Measurements from ENCODE around the gene ST3GAL2. TPM values are rescaled to one million over a fixed set of nuclear protein-coding genes. Genes with fewer than 3 reads are reported as not detected.
A peak's percentile ranks its signal among the peaks of the same experiment; 100 is the strongest.
"Not testable (repeated sequence)": the region's sequence is repeated elsewhere in the genome, so short reads cannot be mapped to it uniquely, and the experiment has no call there.

The ST3GAL2 gene
- total RNA-seq, 2 donors from 2014 or later: 13.9 to 18.2 TPM

DNA sequence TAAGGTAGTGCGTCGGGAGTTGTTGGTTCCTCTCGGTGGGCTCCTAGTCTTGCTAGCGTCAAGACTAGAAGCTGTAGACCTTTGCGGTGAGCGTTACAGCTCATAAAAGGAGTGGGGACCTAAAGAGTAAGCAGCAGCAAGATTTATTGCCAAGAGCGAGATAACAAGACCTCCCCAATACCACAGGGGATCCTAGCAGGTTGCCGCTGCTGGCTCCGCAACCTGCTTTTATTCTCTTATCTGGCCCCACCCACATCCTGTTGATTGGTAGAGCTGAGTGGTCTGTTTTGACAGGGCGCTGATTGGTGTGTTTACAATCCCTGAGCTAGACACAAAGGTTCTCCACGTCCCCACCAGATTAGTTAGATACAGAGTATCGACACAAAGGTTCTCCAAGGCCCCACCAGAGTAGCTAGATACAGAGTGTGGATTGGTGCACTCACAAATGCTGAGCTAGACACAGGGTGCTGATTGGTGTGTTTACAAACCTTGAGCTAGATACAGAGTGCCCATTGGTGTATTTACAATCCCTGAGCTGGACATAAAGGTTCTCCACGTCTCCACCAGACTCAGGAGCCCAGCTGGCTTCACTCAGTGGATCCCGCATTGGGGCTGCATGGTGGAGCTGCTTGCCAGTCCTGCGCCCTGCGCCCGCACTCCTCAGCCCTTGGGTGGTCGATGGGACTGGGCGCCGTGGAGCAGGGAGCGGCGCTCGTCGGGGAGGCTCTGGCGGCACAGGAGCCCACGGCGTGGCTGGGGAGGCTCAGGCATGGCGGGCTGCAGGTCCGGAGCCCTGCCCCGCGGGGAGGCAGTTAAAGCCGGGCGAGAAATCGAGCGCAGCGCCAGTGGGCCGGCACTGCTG is 11.5 kb upstream of the ST3GAL2 start:
- DNase-seq (ENCODE audit: low spot score in 2 of 2); H3K27ac Mint-ChIP-seq; H3K9me3 Mint-ChIP-seq; ATAC-seq; H3K36me3 Mint-ChIP-seq: not testable (repeated sequence)

DNA sequence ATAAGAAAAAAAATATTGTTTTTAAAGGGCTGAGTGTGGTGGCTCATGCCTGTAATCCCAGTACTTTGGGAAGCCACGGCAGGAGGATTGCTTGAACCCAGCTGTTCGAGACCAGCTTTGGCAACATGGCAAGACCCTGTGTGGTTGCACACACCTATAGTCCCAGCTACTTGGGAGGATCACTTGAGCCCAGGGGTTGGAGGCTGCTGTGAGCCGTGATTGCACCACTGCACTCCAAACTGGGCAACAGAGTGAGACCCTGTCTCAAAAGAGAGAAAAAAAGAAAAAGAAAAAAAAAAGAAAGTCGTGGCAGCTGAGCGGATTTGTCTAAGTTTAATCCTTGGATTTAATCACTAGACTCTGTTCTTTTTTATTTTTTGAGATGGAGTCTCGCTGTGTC is 9.2 kb upstream of the ST3GAL2 start:
- no peak for ATAC-seq
- no peak for DNase-seq (ENCODE audit: low spot score in 2 of 2)
- Mint-ChIP-seq H3K9me3 (no peaks in the 10 kb centered on the region), H3K27ac (no peak overlapping the region), H3K36me3 (no peaks in the 10 kb centered on the region)

GRCh38 chr16:70444249-70445063 is 5.6 kb upstream of the ST3GAL2 start:
- H3K27ac Mint-ChIP-seq: no peak overlapping the region
- no peak for DNase-seq (ENCODE audit: low spot score in 2 of 2)
- H3K9me3 Mint-ChIP-seq: no peaks in the 10 kb centered on the region
- H3K36me3 Mint-ChIP-seq: no peaks in the 10 kb centered on the region
- ATAC-seq: no peak

DNA sequence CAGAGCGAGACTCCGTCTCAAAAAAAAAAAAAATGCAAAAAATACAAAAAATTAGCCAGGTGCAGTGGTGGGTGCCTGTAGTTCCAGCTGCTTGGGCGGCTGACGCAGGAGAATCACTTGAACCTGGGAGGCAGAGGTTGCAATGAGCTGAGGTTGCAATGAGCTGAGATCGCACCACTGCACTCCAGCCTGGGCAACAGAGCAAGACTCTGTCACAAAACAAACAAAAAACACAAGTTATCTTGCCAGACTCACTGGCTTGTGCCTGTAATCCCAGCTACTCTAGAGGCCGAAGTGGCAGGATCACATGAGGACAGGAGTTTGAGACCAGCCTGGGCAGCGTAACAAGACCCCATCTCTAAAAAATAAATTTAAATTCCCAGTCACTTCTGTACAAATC is 3.4 kb upstream of the ST3GAL2 start:
- DNase-seq (ENCODE audit: low spot score in 2 of 2) (no peak), ATAC-seq (no peak)
- H3K27ac Mint-ChIP-seq: no peak overlapping the region
- H3K9me3 Mint-ChIP-seq: no peaks in the 10 kb centered on the region
- H3K36me3 Mint-ChIP-seq: peaks cover 9% of the 10 kb centered on the region in 2 donors

- H3K9me3 Mint-ChIP-seq: no peaks in the 10 kb centered on the region
- ATAC-seq (no peak), DNase-seq (ENCODE audit: low spot score in 2 of 2) (no peak)
- H3K36me3 Mint-ChIP-seq: peaks cover 9% of the 10 kb centered on the region in 2 donors
- H3K27ac Mint-ChIP-seq: no peak overlapping the region
These were observed 2.6 kb upstream of the ST3GAL2 start for GRCh38 chr16:70441406-70441990.

DNA sequence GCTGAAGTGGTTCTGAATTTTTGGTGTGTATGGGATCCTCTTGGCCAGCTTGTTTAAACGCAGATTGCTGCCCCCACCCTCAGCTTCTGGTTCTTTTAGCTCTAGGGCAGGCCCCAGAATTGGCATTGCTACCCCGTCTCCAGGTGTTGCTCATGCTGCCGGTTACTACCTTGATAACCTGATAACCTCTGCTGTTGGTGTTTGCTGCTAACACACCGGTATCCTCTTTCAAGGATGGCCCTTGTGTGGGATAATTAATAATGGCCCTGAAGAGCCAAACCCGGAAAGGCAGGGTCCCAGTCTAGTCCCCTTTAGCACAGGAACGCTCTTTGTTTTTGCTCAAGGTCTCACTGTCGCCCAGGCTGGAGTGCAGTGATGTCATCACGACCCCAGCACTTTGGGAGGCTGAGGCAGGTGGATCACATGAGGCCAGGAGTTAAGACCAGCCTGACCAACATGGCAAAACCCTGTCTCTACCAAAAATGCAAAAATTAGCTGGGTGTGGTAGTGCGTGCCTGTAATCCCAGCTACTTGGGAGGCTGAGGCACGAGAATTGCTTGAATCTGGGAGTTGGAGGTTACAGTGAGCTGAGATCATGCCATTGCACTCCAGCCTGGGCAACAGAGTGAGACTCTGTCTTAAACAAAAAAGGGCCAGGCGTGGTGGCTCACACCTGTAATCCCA is 1.3 kb upstream of the ST3GAL2 start:
- Mint-ChIP-seq H3K27ac (no peak overlapping the region), H3K9me3 (no peaks in the 10 kb centered on the region), H3K36me3 (peaks cover 9% of the 10 kb centered on the region in 2 donors)
- no peak for ATAC-seq
- DNase-seq (ENCODE audit: low spot score in 2 of 2): no peak

DNA sequence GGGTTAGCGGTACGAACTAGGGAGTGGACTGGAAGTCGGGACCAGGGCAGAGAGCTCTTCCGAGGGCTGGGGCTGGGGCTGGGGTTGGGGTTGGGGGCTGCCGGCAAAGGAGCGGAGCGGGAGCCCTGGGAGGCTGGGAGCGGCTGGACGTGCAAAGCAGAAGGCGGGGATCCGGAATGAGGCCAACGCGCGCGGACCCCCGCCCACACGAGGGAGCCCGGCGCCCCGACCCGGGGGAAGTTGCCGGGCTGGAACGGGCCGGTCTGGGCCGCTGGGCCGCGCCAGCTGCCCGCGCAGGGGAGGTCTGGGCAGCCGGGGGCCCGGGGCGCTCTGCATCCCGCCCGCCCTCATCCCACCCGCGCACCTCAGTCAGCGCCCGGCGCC is 323 bp downstream of the ST3GAL2 start:
- H3K9me3 Mint-ChIP-seq: no peaks in the 10 kb centered on the region
- H3K27ac Mint-ChIP-seq: peak overlapping the region; percentile 80 to 95
- DNase-seq (ENCODE audit: low spot score in 2 of 2): no peak
- ATAC-seq: peak; percentile 1 to 5
- peaks cover 9% of the 10 kb centered on the region in 2 donors for H3K36me3 Mint-ChIP-seq

GRCh38 chr16:70437582-70438557 is 1.0 kb downstream of the ST3GAL2 start:
- Mint-ChIP-seq H3K36me3 (peaks cover 9% of the 10 kb centered on the region in 2 donors), H3K9me3 (no peaks in the 10 kb centered on the region), H3K27ac (peak overlapping the region; percentile 80 to 95)
- peak in 1 of 2 donors; percentile 23 for ATAC-seq
- DNase-seq (ENCODE audit: low spot score in 2 of 2): peak in 1 of 2 donors; percentile 13

DNA sequence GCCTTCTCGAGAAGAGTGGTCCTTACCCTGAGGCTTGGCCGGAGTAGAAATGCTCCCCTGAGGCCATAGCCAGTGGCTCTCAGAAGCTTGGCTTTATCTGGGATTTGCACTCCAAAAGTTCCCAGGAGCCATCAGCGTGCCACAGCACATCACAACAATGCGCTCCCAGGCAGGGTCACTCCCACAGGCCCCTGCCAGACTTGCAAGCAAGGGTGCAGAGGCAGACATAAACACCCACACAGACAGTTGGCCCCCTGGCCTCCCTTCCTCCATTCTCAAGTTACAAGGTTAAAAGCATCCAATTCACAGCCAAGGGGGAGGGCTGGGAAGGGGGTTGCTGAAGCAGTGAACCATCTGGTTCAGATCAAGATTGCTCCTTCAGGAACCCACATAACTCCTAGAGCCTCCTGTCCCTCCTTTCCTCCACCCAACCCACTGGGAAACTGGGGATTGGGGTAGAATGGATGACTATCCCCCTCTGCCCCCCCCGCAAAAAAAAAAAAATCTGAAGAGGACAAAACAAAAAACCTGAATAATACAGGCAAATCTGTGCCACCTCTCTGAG is 1.8 kb downstream of the ST3GAL2 start:
- DNase-seq (ENCODE audit: low spot score in 2 of 2) (no peak), ATAC-seq (no peak)
- H3K9me3 Mint-ChIP-seq: no peaks in the 10 kb centered on the region
- H3K27ac Mint-ChIP-seq: peak overlapping the region in 1 of 2 donors; percentile 60
- H3K36me3 Mint-ChIP-seq: peaks cover 9% of the 10 kb centered on the region in 2 donors

DNA sequence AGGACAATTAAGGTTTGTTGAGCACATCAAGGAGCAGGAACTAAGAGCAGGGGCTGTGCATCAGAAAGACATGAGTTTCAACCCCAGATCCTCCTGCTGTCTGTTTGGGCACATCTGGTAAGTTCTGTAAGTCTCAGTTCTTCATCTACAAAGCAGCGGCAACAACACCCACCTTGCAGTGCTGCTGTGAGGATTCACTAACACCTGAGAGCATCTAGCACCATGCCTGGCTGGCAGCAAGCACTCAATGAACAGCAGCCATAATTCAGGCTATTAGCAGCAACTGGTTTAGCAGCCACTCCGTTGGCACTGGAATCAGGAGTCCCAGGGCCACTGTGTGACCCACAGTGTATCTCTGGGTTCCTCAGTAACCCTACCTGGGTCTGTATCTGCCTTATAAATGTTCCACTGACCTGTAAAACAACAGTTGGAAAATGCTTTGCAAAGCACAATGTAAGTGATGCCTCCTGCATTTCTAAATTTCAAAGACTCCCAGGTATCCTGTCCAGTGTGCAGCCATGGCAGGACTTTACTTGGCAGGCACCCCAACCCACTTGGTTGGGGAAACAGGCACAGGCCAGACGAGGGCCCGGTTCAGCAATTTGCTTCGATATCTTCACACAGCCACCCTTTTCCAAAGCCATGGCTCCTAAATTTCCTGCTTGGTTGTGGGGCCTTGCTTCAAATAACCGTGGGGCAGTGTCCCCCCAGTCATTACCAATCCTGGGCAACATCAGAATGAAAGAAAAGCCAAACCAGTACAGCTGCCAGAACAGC is 4.2 kb downstream of the ST3GAL2 start:
- ATAC-seq (no peak), DNase-seq (ENCODE audit: low spot score in 2 of 2) (no peak)
- Mint-ChIP-seq H3K9me3 (no peaks in the 10 kb centered on the region), H3K36me3 (peaks cover 9% of the 10 kb centered on the region in 2 donors), H3K27ac (no peak overlapping the region)

- DNase-seq (ENCODE audit: low spot score in 2 of 2) (no peak), ATAC-seq (no peak)
- H3K27ac Mint-ChIP-seq: peak overlapping the region in 1 of 2 donors; percentile 37
- H3K9me3 Mint-ChIP-seq: no peaks in the 10 kb centered on the region
- peaks cover 9% of the 10 kb centered on the region in 2 donors for H3K36me3 Mint-ChIP-seq
These were observed 5.3 kb downstream of the ST3GAL2 start for GRCh38 chr16:70433458-70434103.

GRCh38 chr16:70432723-70433457 is 6.0 kb downstream of the ST3GAL2 start:
- Mint-ChIP-seq H3K9me3 (no peaks in the 10 kb centered on the region), H3K36me3 (peaks cover 4% of the 10 kb centered on the region in 2 donors), H3K27ac (no peak overlapping the region)
- ATAC-seq (no peak), DNase-seq (ENCODE audit: low spot score in 2 of 2) (no peak)

- Mint-ChIP-seq H3K36me3 (peaks cover 0 to 6% of the 10 kb centered on the region in 2 donors), H3K27ac (no peak overlapping the region), H3K9me3 (no peaks in the 10 kb centered on the region)
- no peak for ATAC-seq
- DNase-seq (ENCODE audit: low spot score in 2 of 2): no peak
These were observed 6.6 kb downstream of the ST3GAL2 start for GRCh38 chr16:70432356-70432722.
